HepG2 (cell line): ENCODE data around the gene P4HB. TPM values are rescaled to one million over a fixed set of nuclear protein-coding genes. Genes with fewer than 3 reads are reported as not detected.

Source experiments
- CREBL2 ChIP-seq: sonication (generic); formaldehyde crosslinking; IDR thresholded peaks from 2 replicates; pipeline ENCODE4 v1.8.1; 2023; ENCODE audit warnings: missing genetic modification reagents, mild to moderate bottlenecking, borderline replicate concordance
- DMTF1 ChIP-seq: sonication (generic); formaldehyde crosslinking; IDR thresholded peaks from 2 replicates; pipeline ENCODE4 v1.4.0; 2020; ENCODE audit warnings: mild to moderate bottlenecking, missing genetic modification reagents
- ELF3 ChIP-seq: IDR thresholded peaks from 2 replicates; pipeline ENCODE4 v1.6.1; 2016; ENCODE audit warnings: missing genetic modification reagents, missing compliant biosample characterization
- GLMP ChIP-seq: sonication (generic); formaldehyde crosslinking; IDR thresholded peaks from 2 replicates; pipeline ENCODE4 v1.9.0; 2021; ENCODE audit warnings: missing genetic modification reagents, mild to moderate bottlenecking, borderline replicate concordance
- JUND ChIP-seq: sonication (generic); formaldehyde crosslinking; IDR thresholded peaks from 2 replicates; pipeline ENCODE4 v1.8.0; 2022; ENCODE audit warnings: mild to moderate bottlenecking, missing genetic modification reagents
- PRDM10 ChIP-seq: sonication (generic); formaldehyde crosslinking; IDR thresholded peaks from 2 replicates; pipeline ENCODE4 v1.4.0; 2020; ENCODE audit warnings: low read depth, missing genetic modification reagents
- SP4 ChIP-seq: sonication (generic); formaldehyde crosslinking; IDR thresholded peaks from 2 replicates; pipeline ENCODE4 v1.8.1; 2023; ENCODE audit warnings: mild to moderate bottlenecking, missing genetic modification reagents
- ZBTB46 ChIP-seq: sonication (generic); formaldehyde crosslinking; IDR thresholded peaks from 2 replicates; pipeline ENCODE4 v1.4.0; 2020; ENCODE audit warnings: mild to moderate bottlenecking, missing genetic modification reagents, borderline replicate concordance
- ZBTB8A ChIP-seq: sonication (generic); formaldehyde crosslinking; IDR thresholded peaks from 2 replicates; pipeline ENCODE4 v1.4.0; 2020; ENCODE audit warnings: mild to moderate bottlenecking, low read depth, missing genetic modification reagents, borderline replicate concordance
- ZNF737 ChIP-seq: sonication (generic); formaldehyde crosslinking; IDR thresholded peaks from 2 replicates; pipeline ENCODE4 v1.5.0; 2020; ENCODE audit warnings: missing genetic modification reagents, mild to moderate bottlenecking, borderline replicate concordance
- ZSCAN31 ChIP-seq: sonication (generic); formaldehyde crosslinking; IDR thresholded peaks from 2 replicates; pipeline ENCODE4 v1.5.0; 2020; ENCODE audit warnings: low read depth, mild to moderate bottlenecking, missing genetic modification reagents
- polyA plus RNA-seq, 8 experiments: library from polyadenylated mRNA; depleted of rRNA in 3 of 8; stranded (reverse) in 7 of 8; unstranded in 1 of 8; fragments of >200 nt; fragmentation: Illumina TruSeq in 4 of 8; extraction: Trizol in 4 of 8; gene quantifications; 2 replicates each; pipeline versions ENCODE4 v1.2.1 to v1.2.3, GENCODE V29; 2011 to 2016; ENCODE audit warnings: low read depth in 4 of 8, missing spikeins in 1 of 8, mixed read lengths in 1 of 8; ENCODE audit not compliant: insufficient read depth in 1 of 8
- total RNA-seq, 5 experiments: library from RNA; depleted of rRNA; stranded (reverse); fragments of >200 nt; fragmentation: Illumina TruSeq; extraction: Trizol; gene quantifications; 2 replicates each; pipeline ENCODE4 v1.2.3, GENCODE V29; 2016; ENCODE audit warnings: low read depth in 1 of 5
- TF ChIP-seq, protein P1 (sequence below): sonication (generic); formaldehyde crosslinking; IDR thresholded peaks from 2 replicates; pipeline ENCODE4 v1.4.0; 2020; ENCODE audit warnings: missing genetic modification reagents
- TF ChIP-seq, protein P2 (sequence below): sonication (generic); formaldehyde crosslinking; IDR thresholded peaks from 2 replicates; pipeline ENCODE4 v1.8.0; 2022; ENCODE audit warnings: mild to moderate bottlenecking, missing genetic modification reagents, moderate library complexity

Gene P4HB
- total and polyA plus RNA-seq, 2 of the 13 experiments (the other 11 are each of a cell fraction or from before 2014, with no cell fraction given) = 185 to 782 TPM

DNA sequence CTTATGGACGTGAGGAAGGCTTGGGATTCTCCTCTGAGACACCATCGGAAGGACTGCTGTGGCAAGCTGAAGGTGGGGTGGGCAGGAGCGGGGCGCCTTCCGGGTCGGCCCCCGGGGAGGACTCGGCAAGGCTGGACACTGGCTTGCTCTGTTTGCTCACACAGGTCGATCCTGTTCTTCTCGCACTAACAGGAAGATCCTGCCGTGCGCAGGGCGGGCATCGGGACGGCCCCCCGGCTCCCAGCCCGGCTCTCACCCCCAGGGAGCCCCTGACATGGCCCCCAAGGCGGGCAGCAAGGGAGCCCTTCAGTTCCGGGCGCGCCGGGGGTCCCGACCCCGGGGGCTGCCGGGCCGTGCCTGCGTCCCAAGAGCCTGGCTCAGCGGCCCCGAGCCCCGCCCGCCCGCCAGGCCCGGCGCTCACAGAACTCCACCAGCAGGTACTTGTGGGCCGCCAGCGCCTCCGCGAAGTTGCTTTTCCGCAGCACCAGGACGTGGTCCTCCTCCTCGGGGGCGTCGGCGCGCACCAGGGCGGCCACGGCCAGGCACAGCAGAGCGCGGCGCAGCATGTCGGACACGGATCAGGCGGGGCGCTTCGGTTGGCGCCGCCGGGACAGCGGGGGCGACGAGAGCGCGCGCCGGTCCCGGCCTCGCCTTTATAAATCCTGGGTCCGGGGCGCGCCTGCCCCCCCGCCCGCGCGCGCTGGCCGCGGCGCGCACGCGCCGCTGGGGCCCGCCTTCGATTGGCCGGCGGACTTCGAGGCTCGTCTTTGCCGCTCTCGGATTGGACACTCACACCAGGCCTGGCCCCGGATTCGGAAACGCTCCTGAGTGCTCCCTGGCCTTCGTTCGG, at the start of gene P4HB (continued):
- TF ChIP-seq DMTF1 (CRISPR knock-in tag) = no peak
- no peak for TF ChIP-seq ZBTB8A (CRISPR knock-in tag)
- TF ChIP-seq PRDM10 (CRISPR knock-in tag) = no peak
- no peak for TF ChIP-seq CREBL2
- TF ChIP-seq, protein P1, sequence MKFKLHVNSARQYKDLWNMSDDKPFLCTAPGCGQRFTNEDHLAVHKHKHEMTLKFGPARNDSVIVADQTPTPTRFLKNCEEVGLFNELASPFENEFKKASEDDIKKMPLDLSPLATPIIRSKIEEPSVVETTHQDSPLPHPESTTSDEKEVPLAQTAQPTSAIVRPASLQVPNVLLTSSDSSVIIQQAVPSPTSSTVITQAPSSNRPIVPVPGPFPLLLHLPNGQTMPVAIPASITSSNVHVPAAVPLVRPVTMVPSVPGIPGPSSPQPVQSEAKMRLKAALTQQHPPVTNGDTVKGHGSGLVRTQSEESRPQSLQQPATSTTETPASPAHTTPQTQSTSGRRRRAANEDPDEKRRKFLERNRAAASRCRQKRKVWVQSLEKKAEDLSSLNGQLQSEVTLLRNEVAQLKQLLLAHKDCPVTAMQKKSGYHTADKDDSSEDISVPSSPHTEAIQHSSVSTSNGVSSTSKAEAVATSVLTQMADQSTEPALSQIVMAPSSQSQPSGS (CRISPR knock-in tag) = 0 out of 2 replicates have a peak, but pooled peaks have one; percentile 4
- 0 out of 2 replicates have a peak, but pooled peaks have one; percentile 55 for TF ChIP-seq JUND
- no peak for TF ChIP-seq GLMP (CRISPR knock-in tag)
- TF ChIP-seq, protein P2, sequence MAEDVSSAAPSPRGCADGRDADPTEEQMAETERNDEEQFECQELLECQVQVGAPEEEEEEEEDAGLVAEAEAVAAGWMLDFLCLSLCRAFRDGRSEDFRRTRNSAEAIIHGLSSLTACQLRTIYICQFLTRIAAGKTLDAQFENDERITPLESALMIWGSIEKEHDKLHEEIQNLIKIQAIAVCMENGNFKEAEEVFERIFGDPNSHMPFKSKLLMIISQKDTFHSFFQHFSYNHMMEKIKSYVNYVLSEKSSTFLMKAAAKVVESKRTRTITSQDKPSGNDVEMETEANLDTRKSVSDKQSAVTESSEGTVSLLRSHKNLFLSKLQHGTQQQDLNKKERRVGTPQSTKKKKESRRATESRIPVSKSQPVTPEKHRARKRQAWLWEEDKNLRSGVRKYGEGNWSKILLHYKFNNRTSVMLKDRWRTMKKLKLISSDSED = no peak
- peak; percentile 13; the same call in 1 of the 2 replicates for TF ChIP-seq ZNF737
- TF ChIP-seq ELF3 (CRISPR knock-in tag) = no peak
- TF ChIP-seq ZSCAN31 (CRISPR knock-in tag) = no peak; the same call in 1 of the 2 replicates
- TF ChIP-seq SP4 = no peak
- no peak for TF ChIP-seq ZBTB46 (CRISPR knock-in tag)
